Stimulated activated CD4-positive, alpha-beta T cell treated with anti-CD3 and anti-CD28 coated beads, Interleukin-1b, Interleukin-23, amount 100 ng/mL, for 4 hours (primary cell): Measurements from ENCODE around the gene C1orf50.
A peak's percentile ranks its signal among the peaks of the same experiment; 100 is the strongest.

Experiments
- DNase-seq, 2 donors: peaks; one replicate each; pipeline ENCODE4 v3.0.0-alpha.2; 2020; ENCODE audit warnings: low read depth in 2 of 2

C1orf50 gene

GRCh38 chr1:42759114-42759513 is 7.9 kb upstream of the C1orf50 start:
- no peak for DNase-seq

- DNase-seq = no peak
Observed at GRCh38 chr1:42761567-42761966, 5.5 kb upstream of the C1orf50 start.

GRCh38 chr1:42762269-42762668 is 4.8 kb upstream of the C1orf50 start:
- DNase-seq = no peak

GRCh38 chr1:42765269-42765668 is 1.8 kb upstream of the C1orf50 start:
- no peak for DNase-seq

- DNase-seq = peak; percentile 31 to 51
Observed at GRCh38 chr1:42765832-42766740, 963 bp upstream of the C1orf50 start.

GRCh38 chr1:42767510-42768000 is 506 bp downstream of the C1orf50 start:
- no peak for DNase-seq

- DNase-seq = no peak
Observed at GRCh38 chr1:42768172-42768571, 1.1 kb downstream of the C1orf50 start.

GRCh38 chr1:42769811-42770210 is 2.8 kb downstream of the C1orf50 start:
- no peak for DNase-seq

- no peak for DNase-seq
Observed at GRCh38 chr1:42773420-42773819, 6.4 kb downstream of the C1orf50 start.

GRCh38 chr1:42774928-42775526 is 8.0 kb downstream of the C1orf50 start:
- no peak for DNase-seq

- DNase-seq = no peak
Observed at GRCh38 chr1:42776502-42776901, 9.5 kb downstream of the C1orf50 start.

- no peak for DNase-seq
Observed at GRCh38 chr1:42777852-42778251, 10.8 kb downstream of the C1orf50 start.

GRCh38 chr1:42779725-42780124 is 12.7 kb downstream of the C1orf50 start:
- no peak for DNase-seq

- no peak for DNase-seq
Observed at GRCh38 chr1:42780176-42780575, 13.1 kb downstream of the C1orf50 start.

GRCh38 chr1:42783092-42783491 is 16.0 kb downstream of the C1orf50 start:
- no peak for DNase-seq

GRCh38 chr1:42784547-42784945 is 17.5 kb downstream of the C1orf50 start:
- DNase-seq = no peak

GRCh38 chr1:42784946-42785693 is 18.1 kb downstream of the C1orf50 start, which contains the start of gene TMEM269:
Gene TMEM269 (plus strand): TSS chr1:42784991. CDS start chr1:42789894, 4,903 bp downstream.
- peak; percentile 27 for DNase-seq

GRCh38 chr1:42786097-42786496 is 19.0 kb downstream of the C1orf50 start:
- DNase-seq = no peak

- no peak for DNase-seq
Observed at GRCh38 chr1:42788021-42788420, 21.0 kb downstream of the C1orf50 start.

GRCh38 chr1:42793824-42794223 is 26.8 kb downstream of the C1orf50 start:
- DNase-seq = no peak

GRCh38 chr1:42797414-42797813 is 30.4 kb downstream of the C1orf50 start:
- no peak for DNase-seq

- no peak for DNase-seq
Observed at GRCh38 chr1:42797979-42798378, 30.9 kb downstream of the C1orf50 start.
